PFSK-1 (cell line): ENCODE data around the gene E2F4.

Experiments
- POLR2AphosphoS5 ChIP-seq: IDR thresholded peaks from 2 replicates; pipeline ENCODE4 v1.6.1; 2012; ENCODE audit warnings: low read depth, mild to moderate bottlenecking, control low read depth, low read length, moderate library complexity
- SIN3A ChIP-seq: IDR thresholded peaks from 2 replicates; pipeline ENCODE4 v1.6.1; 2012; ENCODE audit warnings: mild to moderate bottlenecking, low read length, moderate library complexity, borderline replicate concordance; ENCODE audit not compliant: insufficient read depth
- TAF1 ChIP-seq: IDR thresholded peaks from 2 replicates; pipeline ENCODE4 v1.6.1; 2012; ENCODE audit warnings: low read length, control low read depth, borderline replicate concordance; ENCODE audit not compliant: insufficient read depth
- TF ChIP-seq, protein P1 (sequence below), 2 experiments: IDR thresholded peaks; 2 replicates each; pipeline versions ENCODE4 v1.6.1 to v1.8.0; 2011 to 2012; ENCODE audit warnings: low read depth in 2 of 2, low read length in 2 of 2, control low read depth in 1 of 2, inconsistent platforms in 1 of 2, mild to moderate bottlenecking in 1 of 2, moderate library complexity in 1 of 2; ENCODE audit not compliant: insufficient read depth in 1 of 2

DNA sequence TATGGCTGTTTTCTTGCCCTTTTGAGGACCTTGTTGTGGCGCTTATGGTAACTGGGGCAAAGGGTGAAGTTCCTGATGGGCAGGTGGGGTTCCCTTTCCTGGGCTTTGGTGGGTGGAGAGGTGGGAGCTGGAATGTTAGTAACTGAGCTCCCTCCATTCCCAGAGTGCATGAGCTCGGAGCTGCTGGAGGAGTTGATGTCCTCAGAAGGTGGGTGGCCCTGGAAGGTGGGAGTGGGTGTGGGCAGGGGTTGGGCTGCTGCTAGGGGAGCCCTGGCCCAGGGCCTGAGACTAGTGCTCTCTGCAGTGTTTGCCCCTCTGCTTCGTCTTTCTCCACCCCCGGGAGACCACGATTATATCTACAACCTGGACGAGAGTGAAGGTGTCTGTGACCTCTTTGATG lies 5.7 kb downstream of the E2F4 start:
- TF ChIP-seq POLR2AphosphoS5 (no peak), SIN3A (no peak), TAF1 (no peak)
- TF ChIP-seq, protein P1, sequence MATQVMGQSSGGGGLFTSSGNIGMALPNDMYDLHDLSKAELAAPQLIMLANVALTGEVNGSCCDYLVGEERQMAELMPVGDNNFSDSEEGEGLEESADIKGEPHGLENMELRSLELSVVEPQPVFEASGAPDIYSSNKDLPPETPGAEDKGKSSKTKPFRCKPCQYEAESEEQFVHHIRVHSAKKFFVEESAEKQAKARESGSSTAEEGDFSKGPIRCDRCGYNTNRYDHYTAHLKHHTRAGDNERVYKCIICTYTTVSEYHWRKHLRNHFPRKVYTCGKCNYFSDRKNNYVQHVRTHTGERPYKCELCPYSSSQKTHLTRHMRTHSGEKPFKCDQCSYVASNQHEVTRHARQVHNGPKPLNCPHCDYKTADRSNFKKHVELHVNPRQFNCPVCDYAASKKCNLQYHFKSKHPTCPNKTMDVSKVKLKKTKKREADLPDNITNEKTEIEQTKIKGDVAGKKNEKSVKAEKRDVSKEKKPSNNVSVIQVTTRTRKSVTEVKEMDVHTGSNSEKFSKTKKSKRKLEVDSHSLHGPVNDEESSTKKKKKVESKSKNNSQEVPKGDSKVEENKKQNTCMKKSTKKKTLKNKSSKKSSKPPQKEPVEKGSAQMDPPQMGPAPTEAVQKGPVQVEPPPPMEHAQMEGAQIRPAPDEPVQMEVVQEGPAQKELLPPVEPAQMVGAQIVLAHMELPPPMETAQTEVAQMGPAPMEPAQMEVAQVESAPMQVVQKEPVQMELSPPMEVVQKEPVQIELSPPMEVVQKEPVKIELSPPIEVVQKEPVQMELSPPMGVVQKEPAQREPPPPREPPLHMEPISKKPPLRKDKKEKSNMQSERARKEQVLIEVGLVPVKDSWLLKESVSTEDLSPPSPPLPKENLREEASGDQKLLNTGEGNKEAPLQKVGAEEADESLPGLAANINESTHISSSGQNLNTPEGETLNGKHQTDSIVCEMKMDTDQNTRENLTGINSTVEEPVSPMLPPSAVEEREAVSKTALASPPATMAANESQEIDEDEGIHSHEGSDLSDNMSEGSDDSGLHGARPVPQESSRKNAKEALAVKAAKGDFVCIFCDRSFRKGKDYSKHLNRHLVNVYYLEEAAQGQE (IDR thresholded peaks at IDR 0.05; ENCODE audit: insufficient read depth in 1 of 2, low read depth in 2 of 2, low read length in 2 of 2) = no peak
